Liver (tissue), 9 donors: ENCODE results near the gene RAD51B. TPM values are rescaled to one million over a fixed set of nuclear protein-coding genes. Genes with fewer than 3 reads are reported as not detected.

Source experiments
- DNase-seq: peaks from one replicate; pipeline ENCODE4 v3.0.0-alpha.2; 2017; ENCODE audit warnings: low spot score
- H3K27ac ChIP-seq, 2 donors: one replicate each; pipeline ENCODE4 v1.7.0; 2013; ENCODE audit warnings: inconsistent platforms in 2 of 2, low read length in 2 of 2, control low read depth in 1 of 2, low read depth in 1 of 2, mild to moderate bottlenecking in 1 of 2
- H3K27me3 ChIP-seq, 4 donors: one replicate each; pipeline versions ENCODE4 v1.6.1 to v1.7.0; 2013; ENCODE audit warnings: low read length in 3 of 4, inconsistent platforms in 1 of 4, mild to moderate bottlenecking in 1 of 4, moderate library complexity in 1 of 4; ENCODE audit not compliant: control insufficient read depth in 4 of 4, insufficient read depth in 4 of 4
- H3K36me3 ChIP-seq, 4 donors: one replicate each; pipeline versions ENCODE4 v1.6.1 to v1.7.0; 2013; ENCODE audit warnings: low read length in 3 of 4, mild to moderate bottlenecking in 3 of 4, low read depth in 1 of 4, moderate library complexity in 1 of 4; ENCODE audit not compliant: control insufficient read depth in 4 of 4, insufficient read depth in 3 of 4
- H3K4me1 ChIP-seq, 4 donors: one replicate each; pipeline versions ENCODE4 v1.6.1 to v1.7.0; 2013; ENCODE audit warnings: low read length in 3 of 4, mild to moderate bottlenecking in 3 of 4, moderate library complexity in 1 of 4; ENCODE audit not compliant: control insufficient read depth in 4 of 4, insufficient read depth in 4 of 4
- H3K4me3 ChIP-seq, 3 donors: one replicate each; pipeline versions ENCODE4 v1.6.1 to v1.7.0; 2013; ENCODE audit warnings: low read length in 3 of 3, control low read depth in 1 of 3, low read depth in 1 of 3, mild to moderate bottlenecking in 1 of 3
- H3K9ac ChIP-seq, 2 donors: one replicate each; pipeline ENCODE4 v1.7.0; 2013; ENCODE audit warnings: low read length in 2 of 2, mild to moderate bottlenecking in 2 of 2, moderate library complexity in 2 of 2, control low read depth in 1 of 2, low read depth in 1 of 2
- H3K9me3 ChIP-seq, 4 donors: one replicate each; pipeline versions ENCODE4 v1.6.1 to v1.7.0; 2013; ENCODE audit warnings: low read length in 3 of 4; ENCODE audit not compliant: control insufficient read depth in 4 of 4
- EGR1 ChIP-seq, 2 donors: IDR thresholded peaks; 2 replicates each; pipeline ENCODE4 v1.6.1; 2016 to 2018; ENCODE audit warnings: antibody characterized with exemption in 2 of 2, low read depth in 2 of 2
- FOXA1 ChIP-seq: IDR thresholded peaks from 2 replicates; pipeline ENCODE4 v1.6.1; 2016; ENCODE audit warnings: antibody characterized with exemption
- FOXA2 ChIP-seq: IDR thresholded peaks from 2 replicates; pipeline ENCODE4 v1.6.1; 2016; ENCODE audit warnings: antibody characterized with exemption
- GABPA ChIP-seq, 2 donors: IDR thresholded peaks in 1 of 2; conservative IDR thresholded peaks in 1 of 2; 2 replicates each; pipeline ENCODE4 v1.6.1; 2016; ENCODE audit warnings: antibody characterized with exemption in 2 of 2, mild to moderate bottlenecking in 1 of 2, moderate library complexity in 1 of 2
- HNF4A ChIP-seq, 2 donors: conservative IDR thresholded peaks; 2 replicates each; pipeline ENCODE4 v1.6.1; 2016; ENCODE audit warnings: antibody characterized with exemption in 2 of 2, mild to moderate bottlenecking in 2 of 2
- HNF4G ChIP-seq: IDR thresholded peaks from 2 replicates; pipeline ENCODE4 v1.6.1; 2016; ENCODE audit warnings: antibody characterized with exemption
- JUND ChIP-seq, 2 donors: IDR thresholded peaks; 2 replicates each; pipeline ENCODE4 v1.6.1; 2016; ENCODE audit warnings: antibody characterized with exemption in 2 of 2
- MAX ChIP-seq: IDR thresholded peaks from 2 replicates; pipeline ENCODE4 v1.6.1; 2016; ENCODE audit warnings: antibody characterized with exemption
- NR2F2 ChIP-seq: IDR thresholded peaks from 2 replicates; pipeline ENCODE4 v1.6.1; 2016; ENCODE audit warnings: antibody characterized with exemption
- RAD21 ChIP-seq, 2 donors: IDR thresholded peaks; 2 replicates each; pipeline ENCODE4 v1.6.1; 2016; ENCODE audit warnings: antibody characterized with exemption in 2 of 2, mild to moderate bottlenecking in 2 of 2
- REST ChIP-seq: IDR thresholded peaks from 2 replicates; pipeline ENCODE4 v1.6.1; 2016; ENCODE audit warnings: antibody characterized with exemption, mild to moderate bottlenecking
- RXRA ChIP-seq, 2 donors: IDR thresholded peaks; 2 replicates each; pipeline ENCODE4 v1.6.1; 2017 to 2018; ENCODE audit warnings: antibody characterized with exemption in 2 of 2, mild to moderate bottlenecking in 1 of 2
- SP1 ChIP-seq: IDR thresholded peaks from 2 replicates; pipeline ENCODE4 v1.6.1; 2018; ENCODE audit warnings: antibody characterized with exemption, mild to moderate bottlenecking
- TAF1 ChIP-seq: conservative IDR thresholded peaks from 2 replicates; pipeline ENCODE4 v1.6.1; 2016; ENCODE audit warnings: antibody characterized with exemption, mild to moderate bottlenecking
- YY1 ChIP-seq: IDR thresholded peaks from 2 replicates; pipeline ENCODE4 v1.6.1; 2016; ENCODE audit warnings: antibody characterized with exemption, mild to moderate bottlenecking
- ZBTB33 ChIP-seq: IDR thresholded peaks from 2 replicates; pipeline ENCODE4 v1.6.1; 2016; ENCODE audit warnings: antibody characterized with exemption
- WGBS: extraction: QIAGEN DNeasy Blood & Tissue Kit; methylation state at CpG from one replicate; pipeline ENCODE4 v1.1.7; 2013; 5-methylcytosine and 5-hydroxymethylcytosine counted together
- polyA plus RNA-seq, 2 donors: library from polyadenylated mRNA; stranded (reverse) in 1 of 2; unstranded in 1 of 2; fragments of 200-250 nt in 1 of 2; fragments of >200 nt in 1 of 2; fragmentation: Nextera tagmentation in 1 of 2; extraction: Ambion mirVana in 1 of 2; gene quantifications; one replicate each; pipeline versions ENCODE4 v1.2.1 to v1.2.3, GENCODE V29; 2013 to 2015
- total RNA-seq, 2 donors: library from RNA; depleted of rRNA; stranded (reverse); fragments of >200 nt; gene quantifications; one replicate each; pipeline ENCODE4 v1.2.3, GENCODE V29; 2014
- TF ChIP-seq, protein P1 (sequence below): IDR thresholded peaks from 2 replicates; pipeline ENCODE4 v1.6.1; 2016; ENCODE audit warnings: antibody characterized with exemption
- donor health status: healthy.
- donor health status: healthy.
- donor health status: healthy.
- donor health status: healthy.
- donor health status: healthy.

RAD51B gene
- total and polyA plus RNA-seq, 4 donors, result 0.81 to 12.9 (median 2.4) TPM

DNA sequence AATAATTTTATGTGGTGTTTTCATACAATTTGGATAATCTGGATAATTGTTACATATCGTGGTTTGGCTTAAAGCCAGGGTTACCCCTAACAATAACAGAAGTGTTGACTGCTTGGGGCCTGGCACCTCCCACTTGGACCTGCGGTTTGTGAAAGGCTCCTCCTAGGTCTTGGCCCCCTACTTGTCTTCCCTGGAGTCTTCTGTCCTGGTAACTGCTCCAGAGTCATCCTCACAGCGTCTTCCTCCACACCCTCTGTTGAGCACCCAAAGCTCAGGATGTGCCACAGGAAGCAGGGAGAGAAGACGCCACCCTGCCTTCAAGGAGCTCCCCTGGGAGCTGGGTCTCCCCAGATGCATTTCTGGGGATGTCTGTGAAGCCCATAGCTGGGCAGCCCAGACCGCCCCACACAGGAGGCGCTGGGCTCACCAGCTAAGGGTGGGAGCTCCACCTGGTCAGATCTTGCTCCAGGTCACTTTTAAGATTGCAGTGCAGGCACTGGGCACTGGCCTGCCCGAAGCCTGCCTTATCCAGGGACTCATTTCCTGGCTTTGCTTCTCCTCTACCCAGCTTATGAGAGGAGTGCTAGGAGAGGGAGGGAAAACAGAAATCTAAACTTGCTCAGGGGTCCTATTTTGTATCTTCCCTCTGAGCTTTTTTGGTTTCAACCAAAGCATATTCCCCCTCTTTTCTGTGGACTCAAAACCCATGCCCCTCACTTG, 875.1 kb downstream of the RAD51B start:
- no peak for DNase-seq
- H3K27ac ChIP-seq, result no peak overlapping the region
- H3K4me1 ChIP-seq, result no peaks in the 10 kb centered on the region
- 89% methylated on average over 7 of the region's 7 CpGs for WGBS
- H3K9me3 ChIP-seq, result no peaks in the 10 kb centered on the region
- TF ChIP-seq SP1 (no peak), FOXA1 (no peak), EGR1 (IDR thresholded peaks at IDR 0.05; ENCODE audit: low read depth in 2 of 2) (no peak), JUND (IDR thresholded peaks at IDR 0.05) (no peak)
- TF ChIP-seq, protein P1, sequence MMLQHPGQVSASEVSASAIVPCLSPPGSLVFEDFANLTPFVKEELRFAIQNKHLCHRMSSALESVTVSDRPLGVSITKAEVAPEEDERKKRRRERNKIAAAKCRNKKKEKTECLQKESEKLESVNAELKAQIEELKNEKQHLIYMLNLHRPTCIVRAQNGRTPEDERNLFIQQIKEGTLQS, result no peak
- no peak overlapping the region for H3K9ac ChIP-seq
- H3K36me3 ChIP-seq, result no peaks in the 10 kb centered on the region
- H3K4me3 ChIP-seq, result no peak overlapping the region
- H3K27me3 ChIP-seq, result no peaks in the 10 kb centered on the region

- WGBS, result 83% methylated on average over 7 of the region's 7 CpGs
- no peak for DNase-seq
- no peaks in the 10 kb centered on the region for H3K9me3 ChIP-seq
- no peak overlapping the region for H3K27ac ChIP-seq
- TF ChIP-seq YY1 (no peak), HNF4A (conservative IDR thresholded peaks at IDR 0.05) (no peak), RAD21 (IDR thresholded peaks at IDR 0.05) (no peak), ZBTB33 (no peak), RXRA (IDR thresholded peaks at IDR 0.05) (no peak), REST (no peak)
- H3K36me3 ChIP-seq, result no peaks in the 10 kb centered on the region
- H3K4me3 ChIP-seq, result no peak overlapping the region
- H3K4me1 ChIP-seq, result no peaks in the 10 kb centered on the region
- H3K27me3 ChIP-seq, result no peaks in the 10 kb centered on the region
- H3K9ac ChIP-seq, result no peak overlapping the region
These were observed 875.8 kb downstream of the RAD51B start for GRCh38 chr14:68695326-68695768.

GRCh38 chr14:68695856-68696255, 876.3 kb downstream of the RAD51B start:
- H3K36me3 ChIP-seq, result no peaks in the 10 kb centered on the region
- no peaks in the 10 kb centered on the region for H3K4me1 ChIP-seq
- no peaks in the 10 kb centered on the region for H3K9me3 ChIP-seq
- no peak overlapping the region for H3K27ac ChIP-seq
- no peak overlapping the region for H3K9ac ChIP-seq
- no peaks in the 10 kb centered on the region for H3K27me3 ChIP-seq
- no peak for DNase-seq
- WGBS, result 86% methylated on average over 2 of the region's 2 CpGs
- H3K4me3 ChIP-seq, result no peak overlapping the region
- TF ChIP-seq MAX (no peak), FOXA1 (no peak), HNF4A (conservative IDR thresholded peaks at IDR 0.05) (no peak), SP1 (no peak), NR2F2 (no peak), RAD21 (IDR thresholded peaks at IDR 0.05) (no peak), TAF1 (no peak), JUND (IDR thresholded peaks at IDR 0.05) (no peak), HNF4G (no peak), REST (no peak), EGR1 (IDR thresholded peaks at IDR 0.05; ENCODE audit: low read depth in 2 of 2) (no peak), RXRA (IDR thresholded peaks at IDR 0.05) (no peak), FOXA2 (no peak), GABPA (IDR thresholded peaks at IDR 0.05 in 1 of 2, conservative IDR thresholded peaks at IDR 0.05 in 1 of 2) (no peak)
- TF ChIP-seq, protein P1, result no peak
